HCT116 (cell line): ENCODE data around the gene ACYP2. TPM values are rescaled to one million over a fixed set of nuclear protein-coding genes. Genes with fewer than 3 reads are reported as not detected.

Experiments
- ATAC-seq: fragments of 200-7000 bp; cut with Tn5 transposase; 2 replicates; pipeline ENCODE4 v1.9.1; 2020; ENCODE audit warnings: mild to moderate bottlenecking, moderate library complexity
- BruUV-seq: library from RNA; stranded (reverse); fragments of 400-500 nt; replicated peaks from 2 replicates; lab custom pipeline; 2021; lab: Mats Ljungman, UMichigan
- CTCF ChIA-PET: fragments of 300-600 bp; sonication (Branson Sonifier 250); formaldehyde crosslinking; loops from one replicate; lab custom pipeline; 2021; ENCODE audit warnings: antibody characterized with exemption; lab: Charles Lee
- POLR2A ChIA-PET: fragments of 300-600, 350-600 bp; sonication (Branson Sonifier 250); formaldehyde crosslinking; loops from one replicate; lab custom pipeline; 2021; ENCODE audit warnings: antibody characterized with exemption; lab: Charles Lee
- RAD21 ChIA-PET, 2 experiments: fragments of 300-600 bp; sonication (Branson Sonifier 250); formaldehyde crosslinking; loops; one replicate each; lab custom pipeline; 2023; ENCODE audit warnings: low total read pairs in 2 of 2; ENCODE audit not compliant: uncharacterized antibody in 2 of 2, unreplicated experiment in 2 of 2, low non-redundant PET in 1 of 2; lab: Charles Lee
- DNase-seq: peaks from one replicate; pipeline ENCODE4 v3.0.0-alpha.2; 2010; ENCODE audit warnings: low read depth, low spot score
- H2AFZ ChIP-seq: fragments of 200-600 bp; shearing (Covaris generic), sonication (generic); 2 replicates; pipeline ENCODE4 v1.6.1; 2017; ENCODE audit warnings: low read depth, mixed run types, mixed read lengths, antibody characterized with exemption, low read length; ENCODE audit not compliant: poor library complexity, severe bottlenecking
- H3K27ac ChIP-seq: 2 replicates; pipeline ENCODE4 v1.5.1; 2012; ENCODE audit warnings: low read depth, low read length
- H3K27me3 ChIP-seq: fragments of 200-600 bp; sonication (generic); 2 replicates; pipeline ENCODE4 v1.6.1; 2016; ENCODE audit warnings: mixed run types, low read length, mixed read lengths; ENCODE audit not compliant: insufficient read depth
- H3K36me3 ChIP-seq, 2 experiments: fragments of 200-500 bp in 1 of 2; fragments of 200-600 bp in 1 of 2; sonication (Bioruptor generic) in 1 of 2; sonication (generic) in 1 of 2; 2 replicates each; pipeline versions ENCODE4 v1.5.1 to v1.6.1; 2014 to 2016; ENCODE audit warnings: low read length in 2 of 2, inconsistent platforms in 1 of 2, mixed read lengths in 1 of 2, mixed run types in 1 of 2; ENCODE audit not compliant: insufficient read depth in 2 of 2, control insufficient read depth in 1 of 2
- H3K4me1 ChIP-seq, 2 experiments: fragments of 200-600 bp in 1 of 2; sonication (generic) in 1 of 2; 2 replicates each; pipeline versions ENCODE4 v1.5.1 to v1.6.1; 2012 to 2017; ENCODE audit warnings: low read length in 2 of 2, inconsistent platforms in 1 of 2, mild to moderate bottlenecking in 1 of 2, mixed read lengths in 1 of 2, mixed run types in 1 of 2, moderate library complexity in 1 of 2; ENCODE audit not compliant: insufficient read depth in 2 of 2, control insufficient read depth in 1 of 2
- H3K4me2 ChIP-seq: fragments of 200-600 bp; sonication (generic); 2 replicates; pipeline ENCODE4 v1.6.1; 2017; ENCODE audit warnings: mixed run types, low read length, mixed read lengths
- H3K4me3 ChIP-seq, 2 experiments: fragments of 200-600 bp in 1 of 2; sonication (generic) in 1 of 2; replicated peaks in 1 of 2; 2 replicates each; pipeline ENCODE4 v1.5.1; 2011 to 2016; ENCODE audit warnings: low read length in 2 of 2, control low read depth in 1 of 2, low read depth in 1 of 2, mild to moderate bottlenecking in 1 of 2, mixed read lengths in 1 of 2, mixed run types in 1 of 2
- H3K79me2 ChIP-seq: fragments of 200-600 bp; sonication (generic); 2 replicates; pipeline ENCODE4 v1.6.1; 2017; ENCODE audit warnings: mild to moderate bottlenecking, mixed run types, low read length, moderate library complexity, mixed read lengths; ENCODE audit not compliant: insufficient read depth
- H3K9ac ChIP-seq: fragments of 200-600 bp; sonication (generic); 2 replicates; pipeline ENCODE4 v1.6.1; 2016; ENCODE audit warnings: low read length, mixed read lengths
- H3K9me2 ChIP-seq: fragments of 200-600 bp; sonication (generic), shearing (Covaris generic); 2 replicates; pipeline ENCODE4 v1.6.1; 2017; ENCODE audit warnings: mixed run types, mild to moderate bottlenecking, moderate library complexity; ENCODE audit not compliant: insufficient read depth
- H3K9me3 ChIP-seq, 2 experiments: fragments of 200-500 bp in 1 of 2; fragments of 200-600 bp in 1 of 2; sonication (Bioruptor generic) in 1 of 2; sonication (generic) in 1 of 2; 2 replicates each; pipeline ENCODE4 v1.6.1; 2014 to 2017; ENCODE audit warnings: low read length in 2 of 2, mixed read lengths in 2 of 2, inconsistent platforms in 1 of 2, low read depth in 1 of 2, mild to moderate bottlenecking in 1 of 2, mixed run types in 1 of 2, moderate library complexity in 1 of 2; ENCODE audit not compliant: control insufficient read depth in 1 of 2, insufficient read depth in 1 of 2
- H4K20me1 ChIP-seq: fragments of 200-600 bp; sonication (generic), shearing (Covaris generic); 2 replicates; pipeline ENCODE4 v1.6.1; 2017; ENCODE audit warnings: mixed run types, mild to moderate bottlenecking, moderate library complexity; ENCODE audit not compliant: insufficient read depth
- ATF3 ChIP-seq: IDR thresholded peaks from 2 replicates; pipeline ENCODE4 v1.6.1; 2012
- CBX3 ChIP-seq: IDR thresholded peaks from 2 replicates; pipeline ENCODE4 v1.6.1; 2012; ENCODE audit warnings: low read depth
- CEBPB ChIP-seq: IDR thresholded peaks from 2 replicates; pipeline ENCODE4 v1.6.1; 2012; ENCODE audit warnings: low read depth
- EZH2 ChIP-seq: fragments of 200-600 bp; sonication (generic); IDR thresholded peaks from 2 replicates; pipeline ENCODE4 v1.6.1; 2017; ENCODE audit warnings: antibody characterized with exemption, mixed run types
- FOSL1 ChIP-seq: IDR thresholded peaks from 2 replicates; pipeline ENCODE4 v1.6.1; 2012; ENCODE audit warnings: low read depth
- JUND ChIP-seq: IDR thresholded peaks from 2 replicates; pipeline ENCODE4 v1.6.1; 2012
- MAX ChIP-seq: IDR thresholded peaks from 2 replicates; pipeline ENCODE4 v1.6.1; 2012
- POLR2A ChIP-seq: IDR thresholded peaks from 2 replicates; pipeline ENCODE4 v1.7.0; 2011; ENCODE audit warnings: borderline replicate concordance; ENCODE audit not compliant: insufficient read depth, insufficient read length; ENCODE audit errors: extremely low read depth
- POLR2AphosphoS5 ChIP-seq: IDR thresholded peaks from 2 replicates; pipeline ENCODE4 v1.6.1; 2011; ENCODE audit warnings: mild to moderate bottlenecking, low read depth, low read length, moderate library complexity
- RAD21 ChIP-seq: IDR thresholded peaks from 2 replicates; pipeline ENCODE4 v1.6.1; 2012; ENCODE audit warnings: low read depth, mild to moderate bottlenecking
- REST ChIP-seq: IDR thresholded peaks from 2 replicates; pipeline ENCODE4 v1.6.1; 2012; ENCODE audit warnings: low read depth
- SIN3A ChIP-seq: IDR thresholded peaks from 2 replicates; pipeline ENCODE4 v1.6.1; 2012; ENCODE audit warnings: low read depth
- SRF ChIP-seq: IDR thresholded peaks from 2 replicates; pipeline ENCODE4 v1.6.1; 2012; ENCODE audit warnings: low read depth
- YY1 ChIP-seq: IDR thresholded peaks from 2 replicates; pipeline ENCODE4 v1.6.1; 2011; ENCODE audit warnings: low read length, low read depth, moderate library complexity, mild to moderate bottlenecking; ENCODE audit not compliant: insufficient replicate concordance; ENCODE audit errors: extremely low read depth
- ZBTB33 ChIP-seq: IDR thresholded peaks from 2 replicates; pipeline ENCODE4 v1.6.1; 2011; ENCODE audit warnings: mild to moderate bottlenecking, low read length, moderate library complexity; ENCODE audit not compliant: insufficient replicate concordance; ENCODE audit errors: extremely low read depth
- ZNF274 ChIP-seq: fragments of 200-500 bp; sonication (Bioruptor generic); IDR thresholded peaks from 2 replicates; pipeline ENCODE4 v1.6.1; 2014; ENCODE audit warnings: mild to moderate bottlenecking, low read depth, low read length, inconsistent platforms
- intact Hi-C: fragments of 100-400 bp; cut with micrococcal nuclease; formaldehyde crosslinking; loops from 2 replicates; pipeline ENCODE4 v1.10.0; 2022
- total RNA-seq: library from RNA; stranded (reverse); gene quantifications from one replicate; pipeline ENCODE4 v1.2.1, GENCODE V29; 2021; ENCODE audit not compliant: unreplicated experiment

The ACYP2 gene
- total RNA-seq, 1 experiment from 2014 or later = 9.4 TPM

GRCh38 chr2:54207666-54208195 lies 92.3 kb downstream of the ACYP2 start (continued):
- TF ChIP-seq ZBTB33 (no peak), SRF (no peak)

- no peaks in the 10 kb centered on the region for H3K79me2 ChIP-seq
- ChIA-PET POLR2A (no interaction called here), CTCF (interaction anchor here (1.1 kb wide), 1 partner anchor 10 kb away, joined by 3 read pairs; no protein-coding TSS in a partner anchor), RAD21 (no interaction called here)
- no peaks in the 10 kb centered on the region for H3K9me3 ChIP-seq
- H4K20me1 ChIP-seq = no peaks in the 10 kb centered on the region
- no peaks in the 10 kb centered on the region for H3K27me3 ChIP-seq
- H3K9ac ChIP-seq = no peak overlapping the region
- no peak for DNase-seq
- intact Hi-C loops = no loop called here
- no peaks in the 10 kb centered on the region for H3K9me2 ChIP-seq
- no peak overlapping the region for H3K4me2 ChIP-seq
- H3K4me3 ChIP-seq = no peak overlapping the region
- H3K27ac ChIP-seq = no peak overlapping the region
- ATAC-seq = no peak
- H2AFZ ChIP-seq = no peak overlapping the region
- BruUV-seq = no TSS peak
- H3K4me1 ChIP-seq = no peaks in the 10 kb centered on the region
- H3K36me3 ChIP-seq = no peaks in the 10 kb centered on the region
- TF ChIP-seq REST (no peak), FOSL1 (no peak), ATF3 (no peak), YY1 (no peak), JUND (no peak), CEBPB (no peak), RAD21 (no peak), ZBTB33 (no peak), ZNF274 (no peak), MAX (no peak), POLR2AphosphoS5 (no peak), POLR2A (no peak), EZH2 (no peak), CBX3 (no peak), SIN3A (no peak)
Observed at GRCh38 chr2:54208364-54209240, 93.2 kb downstream of the ACYP2 start.
